Activated T-helper 1 cell treated with anti-CD3 and anti-CD28 coated beads, Interleukin-12 subunit alpha, Interleukin-12 subunit beta, Interleukin-2, Interleukin-4 antibody, amounts not matched to agents 30 ng/mL and 10 ng/mL and 1 ng/mL, durations not matched to agents 14 hours and 24 hours and 36 hours (primary cell): ENCODE data around the gene CTCF. TPM values are rescaled to one million over a fixed set of nuclear protein-coding genes. Genes with fewer than 3 reads are reported as not detected.

ENCODE experiments used
- DNase-seq: peaks from one replicate; pipeline ENCODE4 v3.0.0; 2021; ENCODE audit warnings: low spot score
- H3K27ac Mint-ChIP-seq: one replicate; pipeline ENCODE4 v1.8.0; 2021; ENCODE audit warnings: mild to moderate bottlenecking, mixed read lengths
- H3K27me3 Mint-ChIP-seq: one replicate; pipeline ENCODE4 v1.8.0; 2022; ENCODE audit warnings: mild to moderate bottlenecking, moderate library complexity, mixed read lengths; ENCODE audit not compliant: insufficient read depth
- H3K36me3 Mint-ChIP-seq: one replicate; pipeline ENCODE4 v1.8.0; 2021; ENCODE audit warnings: low read depth, mixed read lengths
- H3K4me1 Mint-ChIP-seq: one replicate; pipeline ENCODE4 v1.8.0; 2021; ENCODE audit warnings: low read depth, mixed read lengths
- H3K4me3 Mint-ChIP-seq: one replicate; pipeline ENCODE4 v1.8.0; 2021; ENCODE audit warnings: mild to moderate bottlenecking, moderate library complexity, mixed read lengths
- H3K9me3 Mint-ChIP-seq: one replicate; pipeline ENCODE4 v1.8.0; 2021; ENCODE audit warnings: mixed read lengths
- intact Hi-C: fragments of 100-400 bp; cut with micrococcal nuclease; formaldehyde crosslinking; loops from one replicate; pipeline ENCODE4 v1.15.1; 2024
- total RNA-seq: library from RNA; stranded (reverse); gene quantifications from 2 replicates; pipeline ENCODE4 v1.2.3, GENCODE V29; 2022

CTCF gene
- total RNA-seq, 1 donor from 2014 or later: 64.7 TPM

- H3K27me3 Mint-ChIP-seq: no peaks in the 10 kb centered on the region
- peaks cover 13% of the 10 kb centered on the region for H3K4me1 Mint-ChIP-seq
- no peak overlapping the region for H3K4me3 Mint-ChIP-seq
- DNase-seq: no peak
- intact Hi-C loops: no loop called here
- peaks cover 26% of the 10 kb centered on the region for H3K36me3 Mint-ChIP-seq
- no peak overlapping the region for H3K27ac Mint-ChIP-seq
- no peaks in the 10 kb centered on the region for H3K9me3 Mint-ChIP-seq
Observed at GRCh38 chr16:67655363-67655762, 93.0 kb downstream of the CTCF start.

GRCh38 chr16:67656344-67657016 lies 94.2 kb downstream of the CTCF start:
- H3K27me3 Mint-ChIP-seq: no peaks in the 10 kb centered on the region
- intact Hi-C loops: no loop called here

GRCh38 chr16:67657017-67657608 lies 94.8 kb downstream of the CTCF start:
- DNase-seq: no peak
- no peaks in the 10 kb centered on the region for H3K9me3 Mint-ChIP-seq
- H3K4me1 Mint-ChIP-seq: peaks cover 16% of the 10 kb centered on the region
- peaks cover 13% of the 10 kb centered on the region for H3K36me3 Mint-ChIP-seq
- no peaks in the 10 kb centered on the region for H3K27me3 Mint-ChIP-seq
- H3K27ac Mint-ChIP-seq: no peak overlapping the region
- H3K4me3 Mint-ChIP-seq: peak overlapping the region; percentile 30
- intact Hi-C loops: no loop called here

More at GRCh38 chr16:67656344-67657016, 94.2 kb downstream of the CTCF start:
- H3K9me3 Mint-ChIP-seq: no peaks in the 10 kb centered on the region
- H3K4me1 Mint-ChIP-seq: peaks cover 18% of the 10 kb centered on the region
- H3K27ac Mint-ChIP-seq: no peak overlapping the region
- H3K36me3 Mint-ChIP-seq: peaks cover 19% of the 10 kb centered on the region
- H3K4me3 Mint-ChIP-seq: no peak overlapping the region
- no peak for DNase-seq

- Mint-ChIP-seq H3K27ac (no peak overlapping the region), H3K4me1 (peaks cover 15% of the 10 kb centered on the region), H3K9me3 (no peaks in the 10 kb centered on the region), H3K36me3 (peaks cover 10% of the 10 kb centered on the region), H3K27me3 (no peaks in the 10 kb centered on the region), H3K4me3 (peak overlapping the region; percentile 92)
- intact Hi-C loops: no loop called here
- DNase-seq: no peak
Observed at GRCh38 chr16:67657751-67658518, 95.6 kb downstream of the CTCF start.

- intact Hi-C loops: no loop called here
- no peak for DNase-seq
- Mint-ChIP-seq H3K4me3 (peak overlapping the region; percentile 92), H3K36me3 (peaks cover 10% of the 10 kb centered on the region), H3K4me1 (peaks cover 16% of the 10 kb centered on the region), H3K27me3 (no peaks in the 10 kb centered on the region), H3K9me3 (no peaks in the 10 kb centered on the region), H3K27ac (peak overlapping the region; percentile 82)
Observed at GRCh38 chr16:67658849-67659674, 96.7 kb downstream of the CTCF start.

GRCh38 chr16:67659675-67660563 lies 97.6 kb downstream of the CTCF start, which contains the start of gene ACD:
ACD (minus strand) TSS chr16:67660260; CDS start chr16:67660220, 40 bp downstream.
- Mint-ChIP-seq H3K4me1 (peaks cover 20% of the 10 kb centered on the region), H3K9me3 (no peaks in the 10 kb centered on the region), H3K4me3 (peak within 1 kb of the TSS; percentile 92), H3K27me3 (no peaks in the 10 kb centered on the region), H3K27ac (peak within 1 kb of the TSS; percentile 97), H3K36me3 (peaks cover 6% of the 10 kb centered on the region)
- peak; percentile 94 for DNase-seq
- intact Hi-C loops: loop anchor here (1.0 to 5.0 kb wide), 12 partner anchors 8 to 433 kb away; partner anchors contain the start of genes ATP6V0D1, CARMIL2, CTCF and GFOD2

GRCh38 chr16:67660564-67661028 lies 98.3 kb downstream of the CTCF start, which contains the start of gene PARD6A:
PARD6A (plus strand) TSS chr16:67660960; CDS start chr16:67661039, 79 bp downstream.
- Mint-ChIP-seq H3K27ac (peak within 1 kb of the TSS; percentile 97), H3K36me3 (peaks cover 2% of the 10 kb centered on the region), H3K9me3 (no peaks in the 10 kb centered on the region), H3K27me3 (no peaks in the 10 kb centered on the region), H3K4me3 (peak within 1 kb of the TSS; percentile 92), H3K4me1 (peaks cover 20% of the 10 kb centered on the region)
- intact Hi-C loops: loop anchor here (1.0 to 5.0 kb wide), 12 partner anchors 8 to 433 kb away; partner anchors contain the start of genes ATP6V0D1, CARMIL2, CTCF and GFOD2
- peak; percentile 96 for DNase-seq

GRCh38 chr16:67661101-67661761 lies 98.9 kb downstream of the CTCF start:
- H3K4me3 Mint-ChIP-seq: peak overlapping the region; percentile 90
- no peak for DNase-seq
- H3K36me3 Mint-ChIP-seq: no peaks in the 10 kb centered on the region
- H3K27me3 Mint-ChIP-seq: no peaks in the 10 kb centered on the region
- intact Hi-C loops: loop anchor here (2.0 to 5.0 kb wide), 4 partner anchors 114 to 434 kb away; partner anchors contain the start of genes THAP11 and TMEM208
- no peaks in the 10 kb centered on the region for H3K9me3 Mint-ChIP-seq
- H3K4me1 Mint-ChIP-seq: peaks cover 20% of the 10 kb centered on the region
- H3K27ac Mint-ChIP-seq: peak overlapping the region; percentile 86

- Mint-ChIP-seq H3K4me1 (peaks cover 20% of the 10 kb centered on the region), H3K27ac (peak overlapping the region; percentile 86), H3K27me3 (no peaks in the 10 kb centered on the region), H3K9me3 (no peaks in the 10 kb centered on the region), H3K4me3 (peak overlapping the region; percentile 90), H3K36me3 (no peaks in the 10 kb centered on the region)
- no peak for DNase-seq
- intact Hi-C loops: loop anchor here (2.0 to 5.0 kb wide), 4 partner anchors 115 to 435 kb away; partner anchors contain the start of genes THAP11 and TMEM208
Observed at GRCh38 chr16:67661886-67662652, 99.7 kb downstream of the CTCF start.

- no peaks in the 10 kb centered on the region for H3K9me3 Mint-ChIP-seq
- no peak overlapping the region for H3K27ac Mint-ChIP-seq
- intact Hi-C loops: loop anchor here (5.0 kb wide), 1 partner anchor 435 kb away; the partner anchor contains the start of gene TMEM208
- no peaks in the 10 kb centered on the region for H3K36me3 Mint-ChIP-seq
- no peaks in the 10 kb centered on the region for H3K27me3 Mint-ChIP-seq
- no peak overlapping the region for H3K4me3 Mint-ChIP-seq
- H3K4me1 Mint-ChIP-seq: peaks cover 20% of the 10 kb centered on the region
- no peak for DNase-seq
Observed at GRCh38 chr16:67662653-67663010, 100.3 kb downstream of the CTCF start.
